HepG2 (cell line): ENCODE results near the gene MAN2B2. TPM values are rescaled to one million over a fixed set of nuclear protein-coding genes. Genes with fewer than 3 reads are reported as not detected.
A peak's percentile ranks its signal among the peaks of the same experiment; 100 is the strongest.

ENCODE experiments used
- ATAC-seq: fragments of 200-7000 bp; cut with Tn5 transposase; 3 replicates; pipeline ENCODE4 v1.9.1; 2020; ENCODE audit warnings: mild to moderate bottlenecking, moderate library complexity
- BruUV-seq: library from RNA; stranded (reverse); fragments of 400-500 nt; replicated peaks from 2 replicates; lab custom pipeline; 2021; lab: Mats Ljungman, UMichigan
- CTCF ChIA-PET: fragments of 300-600 bp; formaldehyde crosslinking; extraction: SDS; loops from one replicate; lab custom pipeline; 2021; ENCODE audit warnings: low total read pairs, inconsistent platforms, low intra/inter-chr PET ratio; lab: Yijun Ruan, JAX
- POLR2A ChIA-PET: fragments of 350-600 bp; sonication (Branson Sonifier 250); formaldehyde crosslinking; loops from one replicate; lab custom pipeline; 2020; ENCODE audit warnings: antibody characterized with exemption, inconsistent platforms; lab: Yijun Ruan, JAX
- DNase-seq: peaks from one replicate; pipeline ENCODE4 v3.0.0-alpha.2; 2015; ENCODE audit warnings: low spot score
- FAIRE-seq: peaks from 3 replicates; lab custom pipeline; 2011; peaks lifted over from hg19 to GRCh38; lab: Jason Lieb, UNC
- H2AFZ ChIP-seq: one replicate; pipeline ENCODE4 v1.6.1; 2011; ENCODE audit warnings: low read length, inconsistent platforms
- H3K27ac ChIP-seq: fragments of 300-600 bp; 3 replicates; pipeline ENCODE4 v1.8.0; 2011; ENCODE audit warnings: mixed run types, mild to moderate bottlenecking, mixed read lengths, low read length, inconsistent platforms; ENCODE audit not compliant: insufficient read depth; ENCODE audit errors: extremely low read length
- H3K27me3 ChIP-seq, 2 experiments: fragments of 200-600 bp in 1 of 2; 2 replicates in 1 of 2; 3 replicates in 1 of 2; pipeline versions ENCODE4 v1.6.0 to v1.8.0; 2011; ENCODE audit warnings: low read length in 2 of 2, mild to moderate bottlenecking in 2 of 2, moderate library complexity in 2 of 2, inconsistent platforms in 1 of 2; ENCODE audit not compliant: insufficient read depth in 2 of 2, control insufficient read depth in 1 of 2
- H3K36me3 ChIP-seq, 2 experiments: fragments of 200-600 bp in 1 of 2; replicated peaks in 1 of 2; 2 replicates in 1 of 2; 3 replicates in 1 of 2; pipeline versions ENCODE4 v1.5.1 to v1.8.0; 2011; ENCODE audit warnings: low read length in 2 of 2, inconsistent platforms in 1 of 2; ENCODE audit not compliant: insufficient read depth in 2 of 2, control insufficient read depth in 1 of 2
- H3K4me1 ChIP-seq: 2 replicates; pipeline ENCODE4 v1.5.1; 2012; ENCODE audit warnings: low read length, inconsistent platforms; ENCODE audit not compliant: insufficient read depth
- H3K4me2 ChIP-seq: 2 replicates; pipeline ENCODE4 v1.6.0; 2011; ENCODE audit warnings: low read depth, low read length, inconsistent platforms
- H3K4me3 ChIP-seq, 3 experiments: fragments of 200-600 bp in 1 of 3; sonication (generic), shearing (Covaris generic) in 1 of 3; replicated peaks in 1 of 3; 2 replicates each; pipeline ENCODE4 v1.5.1; 2011 to 2016; ENCODE audit warnings: low read length in 3 of 3, inconsistent platforms in 2 of 3, low read depth in 2 of 3, mild to moderate bottlenecking in 2 of 3, control low read depth in 1 of 3, mixed read lengths in 1 of 3; ENCODE audit not compliant: insufficient read depth in 1 of 3
- H3K79me2 ChIP-seq: one replicate; pipeline ENCODE4 v1.6.1; 2011; ENCODE audit warnings: low read length, inconsistent platforms; ENCODE audit not compliant: insufficient read depth
- H3K9ac ChIP-seq: 2 replicates; pipeline ENCODE4 v1.6.0; 2011; ENCODE audit warnings: mild to moderate bottlenecking, low read depth, low read length, inconsistent platforms; ENCODE audit not compliant: insufficient read depth
- H3K9me3 ChIP-seq: 2 replicates; pipeline ENCODE4 v1.5.1; 2012; ENCODE audit warnings: mild to moderate bottlenecking, low read length
- H4K20me1 ChIP-seq: 2 replicates; pipeline ENCODE4 v1.6.0; 2011; ENCODE audit warnings: inconsistent platforms, mild to moderate bottlenecking, low read length, moderate library complexity; ENCODE audit not compliant: insufficient read depth
- BRD4 ChIP-seq: sonication (generic); formaldehyde crosslinking; IDR thresholded peaks from 2 replicates; pipeline ENCODE4 v1.4.0; 2020; ENCODE audit warnings: missing genetic modification reagents
- ETS1 ChIP-seq: sonication (generic); formaldehyde crosslinking; IDR thresholded peaks from 2 replicates; pipeline ENCODE4 v1.4.0; 2020; ENCODE audit warnings: missing genetic modification reagents
- GPN1 ChIP-seq: sonication (generic); formaldehyde crosslinking; IDR thresholded peaks from 2 replicates; pipeline ENCODE4 v1.5.1; 2020; ENCODE audit warnings: missing genetic modification reagents, borderline replicate concordance
- HOXA7 ChIP-seq: sonication (generic); formaldehyde crosslinking; IDR thresholded peaks from 2 replicates; pipeline ENCODE4 v1.8.1; 2022; ENCODE audit warnings: mild to moderate bottlenecking, missing genetic modification reagents, moderate library complexity
- TERF1 ChIP-seq: sonication (generic); formaldehyde crosslinking; IDR thresholded peaks from 2 replicates; pipeline ENCODE4 v1.8.0; 2022; ENCODE audit warnings: mild to moderate bottlenecking, missing genetic modification reagents, moderate library complexity
- YEATS2 ChIP-seq: sonication (generic); formaldehyde crosslinking; IDR thresholded peaks from 2 replicates; pipeline ENCODE4 v1.4.0; 2020; ENCODE audit warnings: missing genetic modification reagents, borderline replicate concordance
- ZMYM4 ChIP-seq: sonication (generic); formaldehyde crosslinking; IDR thresholded peaks from 2 replicates; pipeline ENCODE4 v1.8.1; 2023; ENCODE audit warnings: mild to moderate bottlenecking, missing genetic modification reagents
- ZNF343 ChIP-seq: sonication (generic); formaldehyde crosslinking; IDR thresholded peaks from 2 replicates; pipeline ENCODE4 v1.4.0; 2020; ENCODE audit warnings: mild to moderate bottlenecking, missing genetic modification reagents
- ZNF629 ChIP-seq: sonication (generic); formaldehyde crosslinking; conservative IDR thresholded peaks from 2 replicates; pipeline ENCODE4 v1.5.0; 2020; ENCODE audit warnings: missing genetic modification reagents
- WGBS: methylation state at CpG from one replicate; pipeline ENCODE4 v1.1.6; 2017; ENCODE audit warnings: low lambda C conversion rate; 5-methylcytosine and 5-hydroxymethylcytosine counted together
- in situ Hi-C: cut with HindIII; loops from 2 replicates; pipeline ENCODE4 v1.10.0; 2017; ENCODE audit warnings: low pct_unique_long_range_greater_than_20kb; ENCODE audit not compliant: extremely low pct_ligation_motif_present
- intact Hi-C: fragments of 100-400 bp; cut with micrococcal nuclease; formaldehyde crosslinking; loops from one replicate; pipeline ENCODE4 v1.10.0; 2022; ENCODE audit not compliant: unreplicated experiment
- polyA plus RNA-seq, 8 experiments: library from polyadenylated mRNA; depleted of rRNA in 3 of 8; stranded (reverse) in 7 of 8; unstranded in 1 of 8; fragments of >200 nt; fragmentation: Illumina TruSeq in 4 of 8; extraction: Trizol in 4 of 8; gene quantifications; 2 replicates each; pipeline versions ENCODE4 v1.2.1 to v1.2.3, GENCODE V29; 2011 to 2016; ENCODE audit warnings: low read depth in 4 of 8, missing spikeins in 1 of 8, mixed read lengths in 1 of 8; ENCODE audit not compliant: insufficient read depth in 1 of 8
- total RNA-seq, 5 experiments: library from RNA; depleted of rRNA; stranded (reverse); fragments of >200 nt; fragmentation: Illumina TruSeq; extraction: Trizol; gene quantifications; 2 replicates each; pipeline ENCODE4 v1.2.3, GENCODE V29; 2016; ENCODE audit warnings: low read depth in 1 of 5

Gene MAN2B2
- total and polyA plus RNA-seq, 2 of the 13 experiments (the other 11 are each of a cell fraction or from before 2014, with no cell fraction given): 4.8 to 5.4 TPM

- H4K20me1 ChIP-seq: no peaks in the 10 kb centered on the region
- H3K9ac ChIP-seq: no peak overlapping the region
- ATAC-seq (no peak), DNase-seq (no peak)
- H3K9me3 ChIP-seq: no peaks in the 10 kb centered on the region
- no TSS peak for BruUV-seq
- CTCF ChIA-PET: no interaction called here
- H3K36me3 ChIP-seq: no peaks in the 10 kb centered on the region
- no peak overlapping the region for H2AFZ ChIP-seq
- TF ChIP-seq ETS1 (CRISPR knock-in tag): no peak
- TF ChIP-seq ZNF629 (CRISPR knock-in tag): peak; percentile 66; the same call in 1 of the 2 replicates
- TF ChIP-seq, all 625 proteins: peak for 1
- in situ Hi-C loops: no loop called here
- 40% methylated on average over 17 of the region's 17 CpGs for WGBS
- H3K27ac ChIP-seq: no peak overlapping the region
- H3K4me2 ChIP-seq: no peak overlapping the region
- POLR2A ChIA-PET: no interaction called here
- peaks cover 26% of the 10 kb centered on the region for H3K4me1 ChIP-seq
- no peak for FAIRE-seq
- no peaks in the 10 kb centered on the region for H3K79me2 ChIP-seq
- no peak overlapping the region for H3K4me3 ChIP-seq
- intact Hi-C loops: no loop called here
- peaks cover 6 to 44% of the 10 kb centered on the region in 2 experiments for H3K27me3 ChIP-seq
Observed at GRCh38 chr4:6535329-6535692, 39.7 kb upstream of the MAN2B2 start.

GRCh38 chr4:6535706-6536105, 39.3 kb upstream of the MAN2B2 start:
- DNase-seq (no peak), FAIRE-seq (no peak), ATAC-seq (no peak)
- Histone ChIP-seq H4K20me1 (no peaks in the 10 kb centered on the region), H3K27ac (no peak overlapping the region), H2AFZ (no peak overlapping the region), H3K4me1 (peaks cover 28% of the 10 kb centered on the region), H3K36me3 (no peaks in the 10 kb centered on the region), H3K79me2 (no peaks in the 10 kb centered on the region), H3K4me3 (no peak overlapping the region), H3K4me2 (no peak overlapping the region), H3K9ac (no peak overlapping the region), H3K27me3 (peaks cover 6 to 40% of the 10 kb centered on the region in 2 experiments), H3K9me3 (no peaks in the 10 kb centered on the region)
- CTCF ChIA-PET: no interaction called here
- POLR2A ChIA-PET: no interaction called here
- 37% methylated on average over 7 of the region's 7 CpGs for WGBS
- TF ChIP-seq GPN1 (CRISPR knock-in tag) (no peak), TERF1 (CRISPR knock-in tag) (no peak), BRD4 (CRISPR knock-in tag) (no peak), YEATS2 (CRISPR knock-in tag) (no peak), HOXA7 (CRISPR knock-in tag) (no peak), ZNF343 (CRISPR knock-in tag) (peak; percentile 77; the same call in 1 of the 2 replicates), ZMYM4 (no peak)
- BruUV-seq: no TSS peak
- in situ Hi-C loops (no loop called here), intact Hi-C loops (no loop called here)
